HG03025 (cell line): ENCODE results near the gene TYMP.
A peak's percentile ranks its signal among the peaks of the same experiment; 100 is the strongest.
"Not testable (repeated sequence)": the region's sequence is repeated elsewhere in the genome, so short reads cannot be mapped to it uniquely, and the experiment has no call there.

Experiments used
- ATAC-seq: cut with Tn5 transposase; IDR thresholded peaks from one replicate; pipeline ENCODE4 v1.9.1; 2021; ENCODE audit warnings: mild to moderate bottlenecking, moderate library complexity; ENCODE audit not compliant: unreplicated experiment, low FRiP score

The TYMP gene

DNA sequence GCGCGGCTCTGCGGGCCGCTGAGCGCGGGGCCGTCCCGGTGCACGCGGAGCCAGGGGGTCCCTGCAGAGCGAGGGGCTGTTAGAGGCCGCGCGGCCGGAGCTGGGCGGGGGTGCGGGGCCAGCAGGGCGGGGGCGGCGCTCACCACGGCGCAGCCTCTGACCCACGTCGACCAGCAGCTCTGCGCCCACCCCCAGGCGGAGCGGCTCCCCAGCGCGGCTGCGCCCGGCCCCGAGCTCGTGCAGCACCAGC lies 4.0 kb downstream of the TYMP start:
- peak; percentile 17 for ATAC-seq

DNA sequence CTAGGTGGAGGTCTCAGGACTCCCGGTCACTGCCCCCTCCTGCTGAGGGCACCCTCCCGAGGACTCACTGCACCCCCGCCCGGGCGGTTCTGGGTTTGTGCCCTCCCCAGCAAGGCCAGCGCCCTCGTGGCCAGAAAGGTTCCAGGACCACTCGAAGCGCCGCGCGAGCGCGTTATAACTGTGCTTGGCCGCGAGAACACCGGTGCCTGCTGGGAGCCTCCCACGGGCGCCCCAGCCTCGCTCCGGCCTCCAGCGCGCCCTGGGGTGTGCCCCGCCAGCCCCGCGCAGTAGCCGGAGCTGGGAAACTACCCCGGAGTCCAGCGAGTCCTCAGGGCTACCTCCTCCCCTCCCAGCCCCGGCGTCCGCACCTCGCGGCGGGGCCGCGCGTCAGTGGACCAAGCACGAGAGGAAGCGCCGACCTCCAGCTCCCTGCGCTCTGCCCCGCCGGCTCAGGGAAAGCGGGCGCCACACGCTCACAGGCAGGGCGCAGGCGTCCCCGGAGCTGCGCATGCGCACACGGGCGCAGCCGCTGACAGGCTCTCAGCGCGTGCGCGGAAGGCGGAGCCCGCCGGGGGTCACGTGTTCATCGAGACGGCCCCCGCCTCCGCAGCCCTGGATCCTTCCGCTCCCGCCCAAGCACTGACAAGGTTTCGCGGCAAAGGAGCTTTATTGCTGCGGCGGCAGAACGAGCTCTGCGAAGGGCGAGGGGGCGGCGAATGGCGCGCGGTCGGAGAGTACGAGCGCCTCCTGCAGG lies 4.5 kb downstream of the TYMP start, which contains the start of gene SCO2:
TSS of gene SCO2 (minus strand) at position 495 of the 754 bp plus-strand sequence. CDS start 1,187 bp downstream, outside the sequence.
- peak; percentile 44 for ATAC-seq

DNA sequence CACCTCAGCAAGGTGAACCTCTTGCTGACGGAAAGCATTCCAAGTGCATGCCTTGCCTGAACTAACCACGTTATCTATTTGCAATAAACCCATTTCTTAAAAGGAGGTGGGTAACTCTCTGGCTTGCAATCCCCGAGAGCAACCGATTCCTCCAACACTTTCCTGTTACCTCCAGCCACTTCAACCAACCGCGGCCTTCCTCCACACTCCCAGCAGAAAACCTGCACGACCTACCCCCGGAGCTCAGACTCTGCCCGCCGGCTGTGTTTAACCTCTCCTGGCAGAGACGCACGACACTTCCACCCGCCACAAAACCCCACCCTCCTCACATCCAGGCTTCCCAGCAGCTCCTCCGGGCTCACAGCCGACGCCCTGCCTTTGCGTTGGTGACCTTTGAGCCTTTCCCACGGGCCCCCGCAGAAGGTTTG lies 5.1 kb downstream of the TYMP start:
- ATAC-seq: no peak

DNA sequence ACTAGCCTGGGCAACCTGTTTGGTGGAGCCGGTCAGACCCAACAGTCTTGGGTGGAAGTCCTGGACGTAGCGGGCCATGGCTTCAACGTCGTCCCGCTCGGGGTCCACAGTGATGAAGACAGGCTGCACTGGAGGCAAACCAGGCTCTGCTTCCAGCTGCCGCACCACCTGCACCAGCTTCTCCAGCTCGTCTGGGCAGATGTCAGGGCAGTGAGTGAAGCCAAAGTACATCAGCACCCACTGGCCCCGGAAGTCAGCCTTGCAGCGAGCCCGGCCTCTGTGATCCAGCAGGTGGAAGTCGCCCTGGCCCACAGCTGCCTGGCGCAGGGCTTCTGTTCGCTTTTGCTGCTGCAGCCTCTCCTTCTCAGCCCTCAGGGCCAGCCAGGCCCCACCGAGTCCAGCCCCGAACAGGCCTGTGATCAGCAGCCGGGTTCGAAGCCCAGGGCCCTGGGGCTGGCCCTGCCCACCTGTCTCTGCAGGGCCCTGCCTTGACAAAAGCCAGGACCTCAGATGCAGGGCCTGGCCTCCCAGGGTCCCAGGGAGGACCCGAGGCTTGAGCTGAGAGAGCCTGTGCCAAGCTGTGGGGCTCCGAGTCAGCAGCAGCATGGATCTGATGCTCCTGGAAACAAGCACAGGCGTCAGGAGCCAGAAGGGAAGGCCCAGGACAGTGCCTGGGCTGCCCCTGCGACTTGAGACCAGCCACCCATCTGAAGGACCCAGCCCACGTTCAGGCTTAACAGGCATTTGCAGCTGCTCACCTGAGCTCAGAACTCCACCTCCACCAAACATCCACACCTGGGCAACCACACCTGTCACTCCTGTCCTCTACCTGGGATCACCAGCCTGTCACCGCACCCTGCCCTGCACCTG lies 5.8 kb downstream of the TYMP start:
- no peak for ATAC-seq

DNA sequence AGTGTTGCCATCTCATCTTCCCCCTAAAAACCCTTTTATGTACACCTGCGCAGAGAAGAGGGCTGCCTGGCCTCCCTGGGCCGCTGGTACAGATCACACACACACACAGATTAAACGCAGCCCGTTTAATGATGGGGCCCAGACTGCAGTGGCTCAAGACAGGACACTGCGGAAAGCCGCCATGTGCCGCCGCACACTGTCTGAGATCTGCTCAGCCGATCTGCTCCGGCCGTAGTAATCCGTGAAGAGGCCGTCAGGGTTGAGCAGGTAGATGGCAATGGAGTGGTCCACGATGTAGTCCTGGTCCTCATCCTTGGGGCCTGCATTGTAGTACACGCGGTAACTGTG lies 6.4 kb downstream of the TYMP start:
- no peak for ATAC-seq

DNA sequence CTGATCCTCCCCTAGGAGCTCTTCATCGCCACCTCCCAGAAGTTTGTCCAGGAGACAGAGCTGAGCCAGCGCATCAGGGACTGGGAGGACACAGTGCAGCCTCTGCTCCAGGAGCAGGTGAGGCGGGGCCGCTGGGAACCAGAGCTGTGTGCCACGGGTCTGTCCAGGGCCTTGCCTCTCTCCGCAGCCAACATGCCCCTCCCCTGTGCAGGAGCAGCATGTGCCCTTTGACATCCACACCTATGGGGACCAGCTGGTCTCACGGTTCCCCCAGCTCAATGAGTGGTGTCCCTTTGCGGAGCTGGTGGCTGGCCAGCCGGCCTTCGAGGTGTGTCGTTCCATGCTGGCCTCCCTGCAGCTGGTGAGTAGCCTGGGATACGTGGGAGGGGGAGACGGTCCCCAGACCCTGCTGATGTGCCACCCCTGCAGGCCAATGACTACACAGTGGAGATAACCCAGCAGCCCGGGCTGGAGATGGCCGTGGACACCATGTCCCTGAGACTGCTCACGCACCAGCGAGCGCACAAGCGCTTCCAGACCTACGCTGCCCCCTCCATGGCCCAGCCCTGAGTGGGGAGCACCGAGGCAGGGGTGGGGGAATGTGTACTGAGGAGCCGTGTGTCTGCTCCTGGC lies 6.9 kb downstream of the TYMP start:
- no peak for ATAC-seq

DNA sequence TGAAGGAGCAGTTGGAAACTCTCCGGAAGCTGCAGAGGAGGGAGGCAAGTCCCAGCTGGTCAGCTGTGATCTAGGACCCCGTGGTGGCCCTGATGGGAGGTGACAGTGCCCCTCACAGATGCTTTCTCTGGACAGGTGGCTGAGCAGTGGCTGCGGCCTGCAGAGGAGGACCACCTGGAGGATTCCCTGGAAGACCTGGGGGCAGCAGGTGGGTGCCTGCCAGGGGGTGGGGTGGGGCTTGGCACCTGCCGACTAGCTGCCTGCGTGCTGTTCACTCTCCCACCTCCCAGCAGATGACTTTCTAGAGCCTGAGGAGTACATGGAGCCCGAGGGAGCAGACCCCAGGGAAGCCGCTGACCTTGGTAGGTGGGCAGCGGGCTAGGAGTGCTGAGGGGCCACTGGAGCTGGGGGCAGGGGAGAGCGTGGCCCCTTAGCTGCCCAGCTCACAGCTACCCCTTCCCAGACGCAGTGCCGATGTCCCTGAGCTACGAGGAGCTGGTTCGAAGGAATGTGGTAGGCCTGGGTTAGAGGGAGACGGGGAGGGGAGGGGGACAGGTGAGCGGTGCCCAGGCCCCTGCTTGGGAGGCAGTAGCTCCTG lies 7.5 kb downstream of the TYMP start:
- ATAC-seq: no peak

DNA sequence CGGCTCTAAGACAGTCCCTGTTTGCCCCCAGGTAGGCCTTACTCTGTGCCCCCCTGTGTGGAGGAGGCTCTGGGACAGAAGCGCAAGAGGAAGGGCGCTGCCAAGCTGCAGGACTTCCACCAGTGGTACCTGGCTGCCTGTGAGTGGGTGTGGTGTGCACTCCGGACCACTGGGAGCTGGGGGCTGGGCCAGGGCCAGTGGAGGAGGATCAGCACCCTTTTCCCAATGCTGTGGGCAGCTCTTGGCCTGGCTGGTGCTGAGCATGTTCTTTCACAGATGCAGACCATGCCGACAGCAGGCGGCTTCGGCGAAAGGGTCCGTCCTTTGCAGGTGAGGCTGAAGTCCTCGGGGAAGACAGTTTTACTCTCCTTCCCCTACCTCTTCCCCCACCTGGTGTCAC lies 8.1 kb downstream of the TYMP start:
- ATAC-seq: no peak

DNA sequence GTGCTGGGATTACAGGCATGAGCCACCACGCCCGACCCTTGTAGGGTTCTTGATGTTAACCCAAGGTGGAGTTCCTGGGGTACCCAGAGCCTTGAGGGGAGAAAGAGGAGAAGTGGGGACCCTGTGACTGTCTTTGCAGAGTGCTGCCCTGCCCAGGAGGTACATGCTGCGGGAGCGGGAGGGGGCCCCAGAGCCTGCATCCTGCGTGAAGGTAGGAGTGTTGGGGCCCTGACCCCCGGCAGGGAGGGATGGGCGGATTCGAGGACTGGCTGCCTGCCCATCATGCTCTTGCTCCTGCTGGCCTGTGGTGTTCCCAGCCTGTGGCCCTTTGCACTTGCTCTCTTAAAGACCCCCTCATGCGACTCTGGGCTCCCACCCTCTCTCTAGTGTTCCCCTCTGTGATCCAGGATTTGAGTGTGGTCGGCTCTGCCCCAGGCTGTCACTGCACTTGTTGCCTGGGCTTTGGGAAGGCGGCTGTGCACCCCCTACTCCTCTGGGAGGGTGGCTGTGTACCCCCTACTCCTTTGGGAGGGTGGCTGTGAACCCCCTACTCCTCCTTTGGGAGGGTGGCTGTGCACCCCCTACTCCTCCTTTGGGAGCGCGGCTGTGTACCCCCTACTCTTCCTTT lies 8.9 kb downstream of the TYMP start:
- ATAC-seq: no peak

DNA sequence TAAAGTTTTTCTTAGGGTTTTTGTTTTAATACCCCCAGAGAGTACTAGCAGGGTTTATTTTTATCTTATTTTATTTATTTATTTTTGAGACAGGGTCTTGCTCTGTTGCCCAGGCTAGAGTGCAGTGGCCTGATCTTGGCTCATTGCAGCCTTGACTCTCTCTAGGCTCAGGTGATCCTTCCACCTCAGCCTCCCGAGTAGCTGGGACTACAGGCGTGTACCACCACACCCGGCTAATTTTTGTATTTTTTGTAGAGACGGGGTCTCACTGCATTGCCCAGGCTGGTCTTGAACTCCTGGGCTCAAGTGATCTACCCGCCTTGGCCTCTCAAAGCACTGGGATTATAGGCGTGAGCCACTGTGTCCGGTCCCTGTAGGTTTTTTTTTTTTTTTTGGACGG lies 9.6 kb downstream of the TYMP start:
- not testable (repeated sequence) for ATAC-seq

DNA sequence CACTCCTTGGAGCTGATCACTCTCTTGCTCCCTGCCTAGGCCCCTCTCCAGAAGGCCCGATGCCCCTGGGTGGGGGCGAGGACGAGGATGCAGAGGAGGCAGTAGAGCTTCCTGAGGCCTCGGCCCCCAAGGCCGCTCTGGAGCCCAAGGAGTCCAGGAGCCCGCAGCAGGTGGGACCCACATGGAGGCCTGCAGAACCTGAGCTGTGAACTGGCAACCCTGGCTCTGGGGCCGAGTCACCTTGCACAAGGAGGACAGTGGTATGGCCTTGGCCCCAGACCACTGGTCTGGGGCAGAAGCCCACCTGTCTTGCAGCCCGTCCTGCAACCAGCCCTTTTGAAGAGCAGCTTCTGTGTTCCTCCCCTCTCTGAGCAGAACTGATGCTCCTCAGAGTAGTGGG lies 10.7 kb downstream of the TYMP start:
- no peak for ATAC-seq

DNA sequence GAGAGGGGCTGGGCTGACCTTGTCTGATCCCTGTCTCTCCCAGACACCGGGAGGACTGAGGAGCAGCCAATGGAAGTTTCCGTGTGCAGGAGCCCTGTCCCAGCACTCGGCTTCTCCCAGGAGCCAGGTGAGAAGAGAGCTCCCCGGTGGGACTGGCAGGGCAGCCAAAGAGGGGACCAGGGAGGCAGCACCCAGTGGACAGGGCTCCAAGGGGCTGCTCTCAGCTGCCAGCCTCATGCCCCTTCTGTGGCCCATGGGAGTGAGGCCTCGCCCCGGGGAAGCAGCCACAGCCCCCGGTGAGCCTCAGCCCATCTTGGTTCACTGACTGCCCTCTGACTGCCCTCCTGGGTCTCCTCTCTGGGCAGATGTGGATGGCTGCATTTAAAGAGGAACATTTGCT lies 11.2 kb downstream of the TYMP start:
- no peak for ATAC-seq

DNA sequence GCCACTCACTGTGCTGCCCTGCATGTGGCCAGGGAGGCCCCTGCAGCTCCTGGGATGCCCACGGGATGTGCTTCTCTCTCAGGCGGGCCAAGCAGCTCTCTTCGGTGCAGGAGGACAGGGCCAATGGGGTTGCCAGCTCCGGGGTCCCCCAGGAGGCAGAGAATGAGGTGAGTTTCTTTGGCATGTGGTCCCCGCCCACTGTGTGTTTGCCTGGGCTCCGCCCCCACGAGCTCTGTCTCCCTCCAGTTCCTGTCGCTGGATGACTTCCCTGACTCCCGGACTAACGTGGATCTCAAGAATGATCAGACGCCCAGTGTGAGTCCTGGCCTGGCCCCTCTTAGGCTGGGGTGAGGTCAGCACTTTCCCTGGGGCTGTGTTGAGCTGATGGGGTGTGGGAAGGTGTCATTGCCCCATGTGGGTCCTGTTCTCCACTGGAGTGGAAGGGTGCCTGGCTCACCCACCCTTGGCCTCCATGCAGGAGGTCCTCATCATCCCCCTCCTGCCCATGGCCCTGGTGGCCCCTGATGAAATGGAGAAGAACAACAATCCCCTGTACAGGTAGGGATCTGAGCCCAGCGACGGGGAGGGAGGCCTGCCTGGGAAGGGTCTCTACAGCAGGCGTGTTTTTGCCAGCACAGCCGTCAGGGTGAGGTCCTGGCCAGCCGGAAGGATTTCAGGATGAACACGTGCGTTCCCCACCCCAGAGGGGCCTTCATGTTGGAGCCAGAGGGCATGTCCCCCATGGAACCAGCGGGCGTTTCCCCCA lies 12.1 kb downstream of the TYMP start:
- no peak for ATAC-seq

DNA sequence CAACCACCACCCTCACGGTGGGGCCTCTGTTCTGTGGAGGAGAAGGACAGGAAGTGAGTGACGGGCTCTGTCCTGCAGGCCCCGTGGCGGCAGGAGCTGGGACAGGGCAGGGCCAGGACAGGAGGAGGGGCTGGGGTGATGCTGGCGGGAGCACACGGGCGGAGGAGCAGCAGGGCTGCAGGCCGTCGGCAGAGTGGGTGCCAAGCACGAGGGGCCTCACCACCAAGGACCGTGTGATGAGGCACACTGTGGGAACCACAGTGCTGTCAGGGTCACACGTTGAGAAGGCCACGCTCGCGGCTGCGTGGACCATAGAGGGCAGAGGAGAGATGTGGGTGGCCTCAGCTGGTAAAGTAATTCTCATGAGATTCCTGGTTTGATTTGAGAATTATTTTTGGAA lies 12.9 kb downstream of the TYMP start:
- no peak for ATAC-seq

DNA sequence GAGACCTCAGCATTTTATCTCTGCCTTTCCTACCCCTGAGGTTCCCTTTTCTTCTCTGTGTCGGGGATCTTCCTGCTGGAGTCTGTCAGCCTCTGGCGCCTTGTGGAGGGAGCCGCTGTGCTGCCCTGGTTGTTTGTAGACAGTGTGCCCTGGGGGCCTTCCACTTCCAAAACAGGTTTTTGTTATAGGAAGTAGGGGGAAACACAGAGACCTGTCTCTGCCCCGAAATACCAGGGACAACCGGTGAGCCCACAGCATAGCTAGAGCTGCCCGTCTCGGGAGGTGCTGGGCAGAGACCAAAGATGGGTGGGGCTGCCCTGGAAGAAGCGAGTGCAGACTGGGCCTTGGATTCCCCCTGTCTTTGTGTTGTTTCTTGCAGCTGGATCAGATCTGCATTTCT lies 13.7 kb downstream of the TYMP start:
- ATAC-seq: no peak

DNA sequence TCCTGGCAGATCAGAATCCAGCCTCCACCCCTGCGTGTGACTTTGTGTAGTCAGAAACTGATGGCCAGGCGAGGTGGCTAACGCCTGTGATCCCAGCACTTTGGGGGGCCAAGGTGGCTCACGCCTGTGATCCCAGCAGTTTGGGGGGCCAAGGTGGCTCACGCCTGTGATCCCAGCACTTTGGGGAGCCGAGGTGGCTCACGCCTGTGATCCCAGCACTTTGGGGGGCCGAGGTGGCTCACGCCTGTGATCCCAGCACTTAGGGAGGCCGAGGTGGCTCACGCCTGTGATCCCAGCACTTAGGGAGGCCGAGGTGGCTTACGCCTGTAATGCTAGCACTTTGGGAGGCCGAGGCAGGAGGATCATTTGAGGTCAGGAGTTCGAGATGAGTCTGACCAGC lies 16.6 kb downstream of the TYMP start:
- no peak for ATAC-seq

DNA sequence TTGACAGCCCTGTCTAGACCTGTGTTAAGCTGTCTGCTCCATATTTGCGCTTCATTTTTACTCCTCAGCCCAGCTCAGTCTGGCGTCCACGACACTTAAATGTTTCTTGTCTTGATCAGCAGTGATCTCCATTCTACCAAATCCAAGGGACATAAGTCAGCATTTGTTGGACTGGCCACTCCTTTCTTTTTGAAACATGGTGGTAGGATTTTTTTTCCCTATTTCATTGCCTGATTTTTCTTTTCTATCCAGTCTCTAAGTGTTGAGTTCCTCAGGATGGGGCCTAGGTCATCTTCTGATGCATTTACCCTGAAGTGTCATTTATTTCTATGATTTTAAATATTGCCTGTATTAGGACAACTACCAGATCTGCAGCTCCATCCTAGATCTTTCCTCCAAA lies 20.9 kb downstream of the TYMP start:
- no peak for ATAC-seq

DNA sequence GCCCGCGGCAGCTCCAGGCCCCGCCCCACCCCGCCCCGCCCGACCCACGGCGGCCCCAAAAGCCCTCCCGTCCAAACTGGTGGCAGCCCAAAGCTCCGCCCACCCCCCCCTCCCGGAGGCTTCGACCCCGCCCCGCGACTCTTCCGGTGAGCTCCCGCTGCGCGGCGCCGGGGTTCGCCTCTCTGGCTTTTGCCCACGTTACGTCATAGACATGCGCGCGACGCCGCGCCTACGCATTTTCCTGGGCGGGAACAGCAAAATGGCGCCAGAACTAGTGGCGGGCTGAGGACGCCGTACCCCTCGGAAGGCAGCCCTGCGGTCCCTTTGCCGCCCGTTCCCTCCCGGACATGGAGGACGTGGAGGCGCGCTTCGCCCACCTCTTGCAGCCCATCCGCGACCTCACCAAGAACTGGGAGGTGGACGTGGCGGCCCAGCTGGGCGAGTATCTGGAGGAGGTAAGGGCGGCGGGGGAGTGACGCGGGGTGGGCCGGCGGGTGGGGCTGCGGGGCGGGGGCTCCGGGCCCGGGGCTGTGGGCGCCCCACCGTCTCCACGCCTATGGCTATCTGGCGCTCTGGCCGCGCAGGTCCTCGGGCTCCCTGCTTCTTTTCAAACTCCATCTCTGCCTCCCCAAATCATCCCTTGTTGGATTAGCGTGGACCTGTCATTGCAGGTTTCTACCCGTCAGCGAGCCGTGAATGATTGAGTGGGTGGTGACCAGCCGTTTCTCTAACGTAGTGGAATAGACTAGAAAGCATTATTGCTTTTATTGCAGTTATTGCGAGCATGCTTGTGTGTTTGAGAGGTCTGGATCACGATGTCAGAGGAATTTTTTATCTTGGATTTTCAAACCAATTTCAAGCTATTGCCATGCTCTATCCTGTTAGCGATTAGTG lies 21.6 kb downstream of the TYMP start, which contains the start of gene NCAPH2:
TSS of gene NCAPH2 (plus strand) at position 234 of the 894 bp plus-strand sequence. CDS start at position 348, 114 bp downstream.
- ATAC-seq: peak; percentile 71

DNA sequence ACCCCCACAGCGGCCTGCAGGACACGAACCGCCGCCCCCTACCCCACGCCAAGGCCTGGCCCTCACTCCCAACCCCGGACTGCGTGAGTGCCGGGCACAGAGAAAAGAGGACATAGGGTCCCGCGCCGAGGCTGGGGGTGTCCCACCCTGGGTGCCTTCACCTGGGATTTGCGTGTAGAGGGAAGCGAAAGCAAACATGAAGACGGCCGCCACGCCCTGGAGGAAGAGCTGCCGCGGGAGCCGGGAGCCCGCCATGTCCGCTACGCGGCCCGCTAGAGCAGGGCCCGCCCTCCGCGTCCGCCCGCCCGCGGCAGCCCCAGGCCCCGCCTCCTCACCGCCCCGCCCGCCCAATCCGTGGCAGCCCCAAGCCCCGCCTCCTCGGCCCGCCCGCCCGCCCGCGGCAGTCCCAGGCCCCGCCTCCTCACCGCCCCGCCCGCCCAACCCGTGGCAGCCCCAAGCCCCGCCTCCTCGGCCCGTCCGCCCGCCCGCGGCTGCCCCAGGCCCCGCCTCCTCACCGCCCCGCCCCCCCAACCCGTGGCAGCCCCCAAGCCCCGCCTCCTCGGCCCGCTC lies 22.3 kb downstream of the TYMP start, which contains the start of gene LMF2:
TSS of gene LMF2 (minus strand) at position 282 of the 570 bp plus-strand sequence. CDS start at position 255, 27 bp downstream.
- peak; percentile 44 for ATAC-seq
